H9 (cell line): Measurements from ENCODE around the gene LRRC34. TPM values are rescaled to one million over a fixed set of nuclear protein-coding genes. Genes with fewer than 3 reads are reported as not detected.

Source experiments
- DNase-seq: peaks from one replicate; pipeline ENCODE4 v3.0.0-alpha.2; 2017
- H2AFZ ChIP-seq: one replicate; pipeline ENCODE4 v1.6.1; 2013; ENCODE audit warnings: mild to moderate bottlenecking, low read length, control low read depth, moderate library complexity
- H2AK5ac ChIP-seq: 2 replicates; pipeline ENCODE4 v1.6.1; 2013; ENCODE audit warnings: low read length, control low read depth, mixed read lengths; ENCODE audit not compliant: insufficient read length
- H2BK120ac ChIP-seq: one replicate; pipeline ENCODE4 v1.6.1; 2013; ENCODE audit warnings: low read depth, mild to moderate bottlenecking, low read length, control low read depth, inconsistent platforms; ENCODE audit not compliant: poor library complexity, severe bottlenecking
- H2BK12ac ChIP-seq: 2 replicates; pipeline ENCODE4 v1.6.1; 2013; ENCODE audit warnings: low read length, control low read depth, mixed read lengths, low read depth; ENCODE audit not compliant: insufficient read length
- H2BK15ac ChIP-seq: 2 replicates; pipeline ENCODE4 v1.6.1; 2013; ENCODE audit warnings: low read depth, low read length, control low read depth
- H2BK20ac ChIP-seq: one replicate; pipeline ENCODE4 v1.6.1; 2013; ENCODE audit warnings: low read depth, mild to moderate bottlenecking, low read length, control low read depth, inconsistent platforms; ENCODE audit not compliant: poor library complexity, severe bottlenecking
- H2BK5ac ChIP-seq: 2 replicates; pipeline ENCODE4 v1.6.1; 2013; ENCODE audit warnings: low read length, control low read depth, mixed read lengths; ENCODE audit not compliant: insufficient read length
- H3K14ac ChIP-seq: 2 replicates; pipeline ENCODE4 v1.6.1; 2013; ENCODE audit warnings: low read length, control low read depth; ENCODE audit not compliant: insufficient read depth
- H3K18ac ChIP-seq: 2 replicates; pipeline ENCODE4 v1.6.1; 2013; ENCODE audit warnings: low read depth, mild to moderate bottlenecking, mixed read lengths, low read length, control low read depth; ENCODE audit not compliant: insufficient read length
- H3K23ac ChIP-seq: 2 replicates; pipeline ENCODE4 v1.6.1; 2013; ENCODE audit warnings: low read length, control low read depth, mixed read lengths, low read depth; ENCODE audit not compliant: insufficient read length
- H3K23me2 ChIP-seq: 2 replicates; pipeline ENCODE4 v1.6.1; 2013; ENCODE audit warnings: low read depth, mild to moderate bottlenecking, mixed read lengths, low read length, control low read depth; ENCODE audit not compliant: insufficient read length, poor library complexity, severe bottlenecking
- H3K27ac ChIP-seq: 2 replicates; pipeline ENCODE4 v1.5.1; 2013; ENCODE audit warnings: low read length, control low read depth, mixed read lengths, low read depth; ENCODE audit not compliant: insufficient read length
- H3K27me3 ChIP-seq: 2 replicates; pipeline ENCODE4 v1.6.1; 2013; ENCODE audit warnings: low read length, control low read depth, inconsistent platforms; ENCODE audit not compliant: insufficient read depth
- H3K4ac ChIP-seq: 2 replicates; pipeline ENCODE4 v1.6.1; 2013; ENCODE audit warnings: low read depth, mild to moderate bottlenecking, control low read depth, inconsistent platforms, low read length, moderate library complexity
- H3K4me1 ChIP-seq: 2 replicates; pipeline ENCODE4 v1.6.1; 2013; ENCODE audit warnings: low read length, control low read depth, inconsistent platforms; ENCODE audit not compliant: insufficient read depth
- H3K4me2 ChIP-seq: 2 replicates; pipeline ENCODE4 v1.6.1; 2013; ENCODE audit warnings: low read length, control low read depth, mixed read lengths; ENCODE audit not compliant: insufficient read length, insufficient read depth
- H3K56ac ChIP-seq: 2 replicates; pipeline ENCODE4 v1.6.1; 2013; ENCODE audit warnings: low read depth, mild to moderate bottlenecking, mixed read lengths, low read length, control low read depth; ENCODE audit not compliant: insufficient read length
- H3K79me1 ChIP-seq: 2 replicates; pipeline ENCODE4 v1.6.1; 2013; ENCODE audit warnings: low read depth, mild to moderate bottlenecking, moderate library complexity, low read length, control low read depth, inconsistent platforms; ENCODE audit not compliant: insufficient read depth, poor library complexity, severe bottlenecking
- H3K79me2 ChIP-seq: 2 replicates; pipeline ENCODE4 v1.6.1; 2013; ENCODE audit warnings: low read length, control low read depth, inconsistent platforms; ENCODE audit not compliant: insufficient read depth
- H3K9ac ChIP-seq: 2 replicates; pipeline ENCODE4 v1.6.1; 2013; ENCODE audit warnings: low read length, control low read depth, mixed read lengths; ENCODE audit not compliant: insufficient read length; ENCODE audit errors: extremely low read depth
- H3K9me3 ChIP-seq: one replicate; pipeline ENCODE4 v1.6.1; 2013; ENCODE audit warnings: low read depth, low read length, inconsistent platforms; ENCODE audit not compliant: control insufficient read depth
- H3T11ph ChIP-seq: one replicate; pipeline ENCODE4 v1.6.1; 2013; ENCODE audit warnings: mild to moderate bottlenecking, low read length, control low read depth, inconsistent platforms
- H4K20me1 ChIP-seq: one replicate; pipeline ENCODE4 v1.6.1; 2013; ENCODE audit not compliant: control insufficient read depth, insufficient read length, insufficient read depth
- H4K5ac ChIP-seq: 2 replicates; pipeline ENCODE4 v1.6.1; 2013; ENCODE audit warnings: low read depth, mild to moderate bottlenecking, mixed read lengths, low read length, control low read depth; ENCODE audit not compliant: insufficient read length
- H4K8ac ChIP-seq: replicated peaks from 2 replicates; pipeline ENCODE4 v1.6.1; 2013; ENCODE audit warnings: low read length, control low read depth, mixed read lengths, low read depth; ENCODE audit not compliant: insufficient read length
- H4K91ac ChIP-seq: 2 replicates; pipeline ENCODE4 v1.6.1; 2013; ENCODE audit warnings: low read depth, mild to moderate bottlenecking, moderate library complexity, mixed read lengths, low read length, control low read depth; ENCODE audit not compliant: insufficient read length
- H3K27ac Mint-ChIP-seq, 3 experiments: 2 replicates in 2 of 3; 3 replicates in 1 of 3; pipeline ENCODE4 v1.8.0; 2020 to 2021; ENCODE audit warnings: mixed read lengths in 3 of 3, mild to moderate bottlenecking in 1 of 3, moderate library complexity in 1 of 3
- H3K27me3 Mint-ChIP-seq: 2 replicates; pipeline ENCODE4 v1.8.0; 2021; ENCODE audit warnings: low read depth, mild to moderate bottlenecking, moderate library complexity, mixed read lengths
- H3K36me3 Mint-ChIP-seq, 3 experiments: 2 replicates in 2 of 3; 3 replicates in 1 of 3; pipeline ENCODE4 v1.8.0; 2020 to 2021; ENCODE audit warnings: low read depth in 3 of 3, mixed read lengths in 3 of 3; ENCODE audit not compliant: insufficient read depth in 1 of 3
- H3K4me1 Mint-ChIP-seq, 2 experiments: 2 replicates each; pipeline ENCODE4 v1.8.0; 2020; ENCODE audit warnings: mixed read lengths in 2 of 2
- H3K4me3 Mint-ChIP-seq, 2 experiments: 2 replicates in 1 of 2; 3 replicates in 1 of 2; pipeline ENCODE4 v1.8.0; 2020 to 2021; ENCODE audit warnings: mild to moderate bottlenecking in 2 of 2, mixed read lengths in 2 of 2, moderate library complexity in 1 of 2
- H3K9me3 Mint-ChIP-seq, 2 experiments: 2 replicates in 1 of 2; 3 replicates in 1 of 2; pipeline ENCODE4 v1.8.0; 2020; ENCODE audit warnings: mild to moderate bottlenecking in 2 of 2, mixed read lengths in 2 of 2, moderate library complexity in 1 of 2
- CTCF ChIP-seq: fragments of 200-600 bp; sonication (generic); conservative IDR thresholded peaks from 3 replicates; pipeline ENCODE4 v1.8.0; 2021; ENCODE audit warnings: antibody characterized with exemption, mild to moderate bottlenecking
- WGBS: extraction: QIAGEN DNeasy Blood & Tissue Kit; methylation state at CpG from one replicate; pipeline ENCODE4 v1.1.7; 2013; ENCODE audit warnings: missing lambda C conversion rate, low lambda C conversion rate, mixed read lengths; ENCODE audit not compliant: insufficient read length; ENCODE audit errors: extremely low coverage; 5-methylcytosine and 5-hydroxymethylcytosine counted together
- total RNA-seq: library from RNA; stranded (reverse); gene quantifications from 2 replicates; pipeline ENCODE4 v1.2.1, GENCODE V29; 2021

The LRRC34 gene
- total RNA-seq, 1 experiment from 2014 or later, result 4.6 TPM

GRCh38 chr3:169822540-169822939, 9.8 kb upstream of the LRRC34 start:
- no peak for TF ChIP-seq CTCF
- H3K79me1 ChIP-seq, result no peaks in the 10 kb centered on the region
- H3K56ac ChIP-seq, result no peak overlapping the region
- no peaks in the 10 kb centered on the region for H3K36me3 Mint-ChIP-seq
- no peak overlapping the region for H3K4me2 ChIP-seq
- H4K8ac ChIP-seq, result no peak overlapping the region
- no peak overlapping the region for H2BK12ac ChIP-seq
- no peak overlapping the region for H2BK120ac ChIP-seq
- DNase-seq, result no peak
- H4K5ac ChIP-seq, result no peak overlapping the region
- H3K23ac ChIP-seq, result no peak overlapping the region
- no peak overlapping the region for H3K9ac ChIP-seq
- H2AFZ ChIP-seq, result no peak overlapping the region
- H2BK20ac ChIP-seq, result no peak overlapping the region
- H3T11ph ChIP-seq, result no peak overlapping the region
- peaks cover 0 to 4% of the 10 kb centered on the region in 2 experiments; a peak in 2 of 4 replicates for H3K4me1 Mint-ChIP-seq
- no peak overlapping the region for H3K14ac ChIP-seq
- H3K4me1 ChIP-seq, result no peaks in the 10 kb centered on the region
- H2BK5ac ChIP-seq, result no peak overlapping the region
- no peaks in the 10 kb centered on the region; the same call in 1 of the 2 replicates for H3K27me3 Mint-ChIP-seq
- no peaks in the 10 kb centered on the region for H3K27me3 ChIP-seq
- no peak overlapping the region for H3K4me3 Mint-ChIP-seq
- H3K9me3 Mint-ChIP-seq, result no peaks in the 10 kb centered on the region
- no CpG with 5 or more reads among the region's 20 CpGs for WGBS
- H3K23me2 ChIP-seq, result no peaks in the 10 kb centered on the region
- no peak overlapping the region for H4K91ac ChIP-seq
- no peak overlapping the region for H3K27ac ChIP-seq
- no peak overlapping the region for H3K18ac ChIP-seq
- no peak overlapping the region; a peak in 1 of 7 replicates for H3K27ac Mint-ChIP-seq
- H3K79me2 ChIP-seq, result no peaks in the 10 kb centered on the region
- no peak overlapping the region for H3K4ac ChIP-seq
- H2AK5ac ChIP-seq, result no peak overlapping the region
- no peaks in the 10 kb centered on the region for H4K20me1 ChIP-seq
- H3K9me3 ChIP-seq, result no peaks in the 10 kb centered on the region
- H2BK15ac ChIP-seq, result no peak overlapping the region
